CD4-positive, alpha-beta T cell treated with Interferon alpha-2 for 1 hour (primary cell): ENCODE measurements around the gene HYPK.

Experiments
- DNase-seq, 2 donors: peaks; one replicate each; pipeline ENCODE4 v3.0.0-alpha.2; 2020 to 2022

HYPK gene, protein sequence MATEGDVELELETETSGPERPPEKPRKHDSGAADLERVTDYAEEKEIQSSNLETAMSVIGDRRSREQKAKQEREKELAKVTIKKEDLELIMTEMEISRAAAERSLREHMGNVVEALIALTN

GRCh38 chr15:43800286-43801141 is at the start of gene HYPK:
Gene HYPK (plus strand): TSS chr15:43800599. CDS start chr15:43800623, 24 bp downstream.
- peak; percentile 92 to 94 for DNase-seq

DNA sequence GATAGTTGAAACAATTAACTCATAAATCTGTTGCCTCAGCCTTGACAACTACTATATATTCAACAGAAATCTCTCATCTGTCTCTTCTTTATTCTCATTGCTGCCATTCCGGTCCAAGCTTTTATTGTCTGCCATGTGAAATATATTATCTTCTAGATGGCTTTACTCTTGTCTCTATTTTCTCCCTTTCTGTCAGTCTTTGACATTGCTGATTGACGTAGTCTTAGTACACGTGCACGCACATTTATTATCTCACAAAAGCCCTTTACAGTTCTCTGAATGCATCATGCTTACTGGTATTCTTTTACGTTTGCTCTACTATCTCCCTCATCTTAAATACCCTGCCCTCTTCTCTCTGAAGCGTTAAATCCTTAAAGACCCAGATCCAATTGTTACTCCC is 48.5 kb upstream of the HYPK start:
- no peak for DNase-seq

DNA sequence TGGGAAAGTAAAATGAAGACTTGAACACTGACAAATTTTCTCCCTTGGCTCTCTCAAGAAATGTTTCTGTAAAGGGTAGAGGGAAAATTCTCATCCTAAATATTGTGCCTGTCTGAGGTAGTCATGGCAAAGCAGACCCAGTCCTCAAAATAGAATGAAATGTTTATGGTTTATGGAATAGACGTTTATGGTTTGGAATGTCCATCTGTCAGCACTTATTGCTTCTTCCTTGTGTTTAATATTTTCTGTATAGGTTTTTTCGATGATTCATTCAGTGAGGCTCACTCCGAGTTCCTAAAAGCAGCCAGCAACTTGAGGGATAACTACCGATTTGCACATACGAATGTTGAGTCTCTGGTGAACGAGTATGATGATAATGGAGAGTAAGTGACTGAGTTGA is 37.6 kb upstream of the HYPK start:
- DNase-seq, result no peak

DNA sequence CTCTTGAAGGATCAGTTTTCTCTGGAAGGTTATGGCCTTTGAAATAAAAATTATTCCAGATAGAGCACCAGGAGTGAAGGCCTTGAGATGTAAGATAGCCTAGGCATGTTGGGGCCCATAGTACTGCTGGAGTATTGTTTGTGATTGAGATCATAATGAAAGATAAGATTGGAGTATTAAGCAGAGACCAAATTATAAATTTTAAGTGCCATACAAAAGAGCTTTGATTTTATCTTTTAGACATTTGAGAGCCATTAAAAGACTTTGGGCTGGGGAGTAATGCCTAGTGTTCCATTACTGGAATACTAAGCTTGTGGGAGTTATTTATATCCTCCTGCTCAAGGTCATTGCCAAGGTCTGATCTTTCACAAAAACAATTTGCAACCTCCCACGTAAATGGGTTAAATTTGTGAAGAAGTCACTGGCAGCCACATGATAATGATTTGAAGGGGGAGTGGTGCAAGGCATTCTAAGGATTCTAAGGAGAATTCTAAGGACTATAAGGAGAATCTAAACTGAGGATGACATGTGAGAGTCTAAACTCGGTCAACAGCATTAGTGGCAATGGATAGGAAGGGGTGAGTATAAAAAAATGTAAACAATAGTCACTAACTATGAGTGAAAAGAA is 36.5 kb upstream of the HYPK start:
- DNase-seq, result no peak

DNA sequence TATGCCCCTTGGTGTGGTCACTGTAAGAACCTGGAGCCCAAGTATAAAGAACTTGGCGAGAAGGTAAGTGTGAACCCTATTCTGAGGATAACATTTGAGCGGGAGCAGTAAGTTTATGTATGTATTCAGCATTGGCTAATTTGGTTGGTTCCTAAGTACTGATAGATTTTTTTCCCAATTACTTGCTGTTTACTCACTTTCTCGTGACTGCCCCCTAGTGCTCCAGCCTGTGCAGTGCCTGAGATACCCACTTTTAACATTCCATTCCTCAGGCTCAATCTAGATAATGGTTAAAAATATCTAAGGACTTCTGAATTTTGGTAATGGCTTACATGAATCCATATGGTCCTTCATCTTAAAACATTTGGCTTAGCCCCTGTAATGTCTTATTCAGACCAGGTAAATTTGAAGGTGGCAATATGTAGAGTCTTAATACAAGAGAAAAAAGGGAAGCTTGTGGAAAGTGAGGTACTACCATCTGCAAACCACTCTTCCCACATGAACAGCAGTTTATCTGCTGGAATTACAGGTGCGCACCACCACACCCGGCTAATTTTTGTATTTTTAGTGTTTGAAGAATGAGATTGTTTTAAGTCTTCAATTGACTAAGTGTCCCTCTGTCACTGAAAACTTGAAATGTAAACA is 30.7 kb upstream of the HYPK start:
- peak; percentile 61 to 72 for DNase-seq

DNA sequence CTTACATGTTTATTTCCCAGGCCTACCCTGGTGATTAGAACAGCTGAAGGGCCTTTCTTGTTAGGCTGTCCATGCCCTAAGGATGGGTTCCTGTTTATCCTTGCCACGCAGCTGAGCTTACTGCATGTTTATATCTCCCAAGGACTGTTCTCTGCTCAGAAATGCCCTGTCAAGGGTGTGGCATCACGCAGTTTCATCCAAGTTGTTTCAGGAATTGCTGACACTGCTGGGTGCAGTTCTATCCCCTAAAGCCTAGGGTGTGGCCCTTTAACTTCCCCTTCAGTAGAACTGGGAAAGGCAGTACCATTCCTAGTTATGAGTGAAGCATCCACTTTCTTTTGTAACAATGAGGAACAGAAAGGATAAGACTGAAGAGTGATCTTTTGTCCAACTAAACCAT is 28.6 kb upstream of the HYPK start:
- no peak for DNase-seq

- DNase-seq, result no peak
These were observed 27.8 kb upstream of the HYPK start for GRCh38 chr15:43772624-43773023.

DNA sequence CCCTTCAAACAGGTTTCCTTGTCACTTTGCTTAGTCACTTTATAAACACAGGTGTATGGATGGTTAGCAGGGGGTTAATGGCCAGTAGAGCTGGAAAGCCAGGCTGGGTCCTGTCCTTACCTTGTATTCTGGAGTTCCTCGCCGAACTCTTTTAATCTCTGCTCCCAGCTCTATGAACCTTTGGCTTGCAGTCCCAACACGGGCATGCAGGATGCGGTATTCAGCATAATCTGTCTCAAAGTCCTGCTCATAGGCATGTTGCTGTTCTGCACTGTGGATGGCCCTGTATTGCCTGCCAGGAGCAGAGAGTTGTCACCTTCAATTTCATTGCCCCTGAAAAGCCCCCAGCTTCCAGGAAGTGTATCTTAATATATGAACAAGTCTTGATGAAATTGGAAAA is 26.3 kb upstream of the HYPK start:
- no peak for DNase-seq

GRCh38 chr15:43775411-43775965 is 24.9 kb upstream of the HYPK start:
- no peak for DNase-seq

DNA sequence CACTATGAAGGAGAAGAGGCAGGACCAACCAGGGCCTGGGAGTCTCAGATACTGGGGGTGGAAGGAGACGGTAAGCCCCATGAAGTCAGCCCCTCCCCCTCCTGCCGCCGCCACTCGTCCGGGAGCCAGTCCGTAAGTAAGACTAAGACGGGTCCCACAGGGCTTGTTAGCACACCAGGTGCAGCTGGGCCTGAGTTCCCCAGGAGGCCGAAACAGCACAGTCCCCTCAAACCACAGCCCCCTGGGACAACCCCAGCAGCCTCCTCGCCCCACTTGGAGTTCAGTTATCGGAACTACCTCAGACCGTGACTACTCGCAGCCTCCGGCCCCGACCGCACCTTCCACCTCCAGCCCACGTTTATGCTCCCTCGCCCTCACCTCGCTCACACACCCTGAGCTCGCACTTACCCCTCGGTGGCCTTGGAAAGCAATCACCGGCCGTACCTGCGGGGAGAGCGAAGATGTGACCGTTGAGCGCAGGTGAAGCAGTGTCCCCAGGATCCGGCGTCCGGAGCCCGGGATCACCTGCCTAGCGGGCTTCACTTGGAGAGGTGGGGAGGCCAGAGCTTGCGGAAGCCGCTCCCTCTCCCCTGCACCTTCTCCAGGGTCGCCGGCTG is 24.2 kb upstream of the HYPK start:
- DNase-seq, result peak in 1 of 2 donors; percentile 83

GRCh38 chr15:43776718-43777266 is 23.6 kb upstream of the HYPK start, which contains the start of gene ELL3:
Gene ELL3 (minus strand): TSS chr15:43776966. CDS start chr15:43776901, 65 bp downstream.
- DNase-seq, result peak; percentile 74 to 81

DNA sequence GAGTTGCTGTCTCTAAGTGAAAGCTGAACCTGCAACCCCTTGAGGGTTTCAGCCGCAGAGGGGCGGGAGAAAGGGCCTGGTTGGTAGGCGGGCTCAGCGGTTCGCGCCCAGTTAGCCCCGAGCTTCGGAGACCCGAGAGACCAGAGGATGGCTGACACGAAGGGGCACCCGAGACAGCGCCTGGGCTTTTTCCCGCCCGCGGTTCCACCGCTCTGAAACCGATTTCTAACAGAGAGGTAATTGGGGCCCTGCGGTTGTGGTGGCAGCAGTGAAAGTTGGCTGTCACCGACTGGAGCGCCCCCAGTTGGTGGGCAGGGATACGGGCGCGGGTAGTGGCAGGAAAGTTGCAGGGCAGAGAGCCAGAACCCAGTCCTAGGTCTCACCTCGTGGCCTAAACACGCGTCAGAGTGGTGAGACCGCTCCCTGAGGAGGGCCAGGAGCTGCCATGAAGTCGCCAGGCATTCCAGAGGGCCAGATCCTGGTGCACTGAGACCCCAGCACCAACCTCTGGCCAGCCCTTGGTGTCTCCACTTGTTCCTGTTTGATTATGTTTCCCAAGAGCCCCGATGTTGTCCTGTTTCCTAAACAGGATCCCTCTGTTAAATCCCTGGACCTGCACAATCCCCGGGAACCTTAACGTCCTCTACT is 23.0 kb upstream of the HYPK start:
- DNase-seq, result peak; percentile 79 to 87

GRCh38 chr15:43779016-43779415 is 21.4 kb upstream of the HYPK start:
- DNase-seq, result no peak

- no peak for DNase-seq
These were observed 11.0 kb upstream of the HYPK start for GRCh38 chr15:43789409-43789808.

DNA sequence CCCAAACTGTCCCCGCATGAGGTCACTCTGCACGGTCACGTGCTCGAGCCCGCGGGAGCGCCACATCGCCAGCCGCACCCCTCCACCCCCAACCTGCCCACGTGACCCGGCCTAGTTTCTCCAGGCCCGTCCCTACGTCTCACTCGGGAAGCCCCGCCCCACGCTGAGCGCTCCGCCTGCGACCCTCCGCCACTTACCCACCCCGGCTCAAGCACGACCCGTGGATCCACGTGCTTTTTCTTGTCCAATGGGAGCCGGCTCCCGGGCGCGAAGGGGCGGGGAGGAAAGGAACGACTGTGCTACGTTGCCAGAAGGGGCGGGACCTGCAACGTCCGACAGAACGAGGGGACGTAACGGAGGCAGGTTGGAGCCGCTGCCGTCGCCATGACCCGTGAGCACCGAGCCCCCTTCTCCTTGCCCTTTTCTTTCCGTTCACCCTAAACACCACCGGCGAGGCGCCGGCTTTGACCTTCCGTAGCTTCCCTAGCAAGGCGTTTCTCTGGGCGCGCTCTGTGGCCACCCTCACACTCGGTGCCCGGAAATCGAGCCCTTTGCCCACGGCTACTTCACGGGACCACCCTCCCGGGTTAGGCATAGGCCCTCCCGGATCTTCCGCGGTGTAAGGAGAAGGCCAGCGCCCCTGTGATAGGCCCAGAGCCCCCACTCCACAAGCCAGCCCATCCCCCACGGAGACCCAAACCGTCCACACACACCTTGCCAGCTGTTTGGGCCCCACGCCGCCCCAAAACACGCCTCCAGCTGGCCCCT is 8.2 kb upstream of the HYPK start, which contains the start of gene SERF2:
SERF2 (plus strand) TSS at position 328 of the 768 bp plus-strand sequence; CDS start at position 385, 57 bp downstream.
- DNase-seq, result peak; percentile 100

- peak; percentile 41 to 63 for DNase-seq
These were observed 7.5 kb upstream of the HYPK start for GRCh38 chr15:43792761-43793476.

DNA sequence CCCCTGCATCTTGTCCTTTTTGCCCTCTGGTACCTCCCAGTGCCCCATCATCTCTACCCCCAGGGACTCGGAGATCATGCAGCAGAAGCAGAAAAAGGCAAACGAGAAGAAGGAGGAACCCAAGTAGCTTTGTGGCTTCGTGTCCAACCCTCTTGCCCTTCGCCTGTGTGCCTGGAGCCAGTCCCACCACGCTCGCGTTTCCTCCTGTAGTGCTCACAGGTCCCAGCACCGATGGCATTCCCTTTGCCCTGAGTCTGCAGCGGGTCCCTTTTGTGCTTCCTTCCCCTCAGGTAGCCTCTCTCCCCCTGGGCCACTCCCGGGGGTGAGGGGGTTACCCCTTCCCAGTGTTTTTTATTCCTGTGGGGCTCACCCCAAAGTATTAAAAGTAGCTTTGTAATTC is 6.8 kb upstream of the HYPK start:
- DNase-seq, result no peak

- DNase-seq, result no peak
These were observed 5.9 kb upstream of the HYPK start for GRCh38 chr15:43794269-43795037.

DNA sequence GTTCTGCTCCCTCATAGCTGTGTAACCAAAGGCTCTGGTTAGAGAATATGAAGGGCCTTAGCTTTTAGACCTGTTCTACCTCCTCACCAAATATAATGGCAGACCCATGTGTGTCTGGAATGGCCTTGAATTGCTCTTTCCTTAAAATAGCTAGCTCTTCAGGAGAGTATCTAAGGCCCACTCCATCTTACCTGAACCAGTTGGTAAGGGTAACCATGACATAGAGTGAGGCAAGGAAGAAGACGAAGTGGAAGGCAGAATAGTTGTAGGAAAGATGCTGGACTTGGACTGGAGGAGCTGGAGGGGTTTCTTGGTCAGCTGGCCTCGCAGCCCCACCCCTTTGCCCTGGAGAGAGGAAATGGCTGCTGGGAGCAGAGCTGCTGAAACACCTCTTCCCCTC is 5.2 kb upstream of the HYPK start:
- no peak for DNase-seq
